ENCODE data around the gene SSBP3. TPM values are rescaled to one million over a fixed set of nuclear protein-coding genes. Genes with fewer than 3 reads are reported as not detected.

The SSBP3 gene
- total RNA-seq, 1 experiment from 2014 or later: 26.0 TPM

DNA sequence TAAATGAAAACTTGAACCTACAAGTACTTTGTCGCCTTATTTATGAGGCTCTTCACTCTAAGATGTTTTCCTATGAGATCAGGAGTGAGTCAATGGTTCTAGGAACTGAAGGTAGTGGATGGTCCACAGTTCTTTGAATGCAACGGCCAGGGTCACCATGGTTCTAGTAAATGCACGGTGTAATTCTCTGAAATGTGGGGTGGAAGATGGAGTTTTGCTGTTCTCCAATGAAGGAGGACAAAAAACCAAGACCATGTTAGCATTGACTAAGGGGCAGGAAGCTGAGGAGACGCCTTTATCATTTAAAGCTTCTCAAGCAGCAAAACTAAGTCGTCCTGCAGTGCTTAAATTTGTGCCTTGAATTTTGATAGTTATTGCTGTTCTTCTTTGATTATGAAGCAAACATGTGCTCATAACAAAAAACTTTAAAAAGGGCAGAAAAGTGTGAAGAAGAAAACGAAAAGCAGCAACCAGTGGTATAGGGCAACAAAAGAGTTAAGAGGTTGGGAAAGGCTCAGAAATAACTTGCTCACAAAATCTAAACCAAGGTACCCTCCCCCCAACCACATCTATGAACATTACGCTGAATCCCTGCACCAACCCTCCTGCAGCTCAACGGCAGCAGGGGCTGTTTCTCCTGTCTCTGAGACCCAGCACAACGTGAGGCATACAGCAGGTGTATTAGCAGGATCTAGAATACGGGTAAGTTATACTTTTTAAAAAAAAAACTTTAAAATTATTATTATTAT, 121.2 kb downstream of the SSBP3 start:
- DNase-seq (ENCODE audit: low read depth): no peak

DNA sequence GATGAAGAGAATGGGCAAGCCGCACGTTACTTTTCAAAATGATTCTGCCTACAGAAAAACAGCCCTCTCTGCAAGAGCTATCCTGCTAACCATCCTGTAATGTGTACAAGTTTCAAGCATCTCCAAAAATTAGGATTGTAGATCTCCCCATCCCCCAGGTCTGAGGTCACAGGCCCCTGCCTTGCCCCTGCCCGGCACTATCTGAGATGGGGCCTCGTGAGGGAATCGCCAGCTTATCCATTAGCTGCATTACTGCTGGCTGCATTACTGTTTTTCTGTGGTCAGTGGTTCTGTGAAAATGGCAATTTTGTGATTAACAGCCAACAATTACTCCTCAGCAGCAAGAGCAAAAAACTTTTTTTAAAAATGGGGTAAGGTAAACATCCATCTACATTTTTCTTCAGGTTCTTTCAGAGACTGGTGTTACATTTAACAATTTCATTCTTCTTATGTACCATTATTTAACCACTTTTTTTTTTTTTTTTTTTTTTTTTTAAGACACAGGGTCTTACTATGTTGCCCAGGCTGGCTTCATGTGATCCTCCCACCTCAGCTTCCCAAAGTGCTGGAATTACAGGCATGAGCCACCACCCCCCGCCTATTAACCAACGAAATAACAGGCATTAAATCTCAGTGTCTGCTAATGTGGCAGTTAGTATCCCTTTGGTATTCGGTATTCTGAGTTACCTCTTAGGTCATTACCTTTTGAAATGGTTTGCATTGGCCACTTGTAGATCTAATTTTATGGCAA, 122.4 kb downstream of the SSBP3 start:
- DNase-seq (ENCODE audit: low read depth): no peak

DNA sequence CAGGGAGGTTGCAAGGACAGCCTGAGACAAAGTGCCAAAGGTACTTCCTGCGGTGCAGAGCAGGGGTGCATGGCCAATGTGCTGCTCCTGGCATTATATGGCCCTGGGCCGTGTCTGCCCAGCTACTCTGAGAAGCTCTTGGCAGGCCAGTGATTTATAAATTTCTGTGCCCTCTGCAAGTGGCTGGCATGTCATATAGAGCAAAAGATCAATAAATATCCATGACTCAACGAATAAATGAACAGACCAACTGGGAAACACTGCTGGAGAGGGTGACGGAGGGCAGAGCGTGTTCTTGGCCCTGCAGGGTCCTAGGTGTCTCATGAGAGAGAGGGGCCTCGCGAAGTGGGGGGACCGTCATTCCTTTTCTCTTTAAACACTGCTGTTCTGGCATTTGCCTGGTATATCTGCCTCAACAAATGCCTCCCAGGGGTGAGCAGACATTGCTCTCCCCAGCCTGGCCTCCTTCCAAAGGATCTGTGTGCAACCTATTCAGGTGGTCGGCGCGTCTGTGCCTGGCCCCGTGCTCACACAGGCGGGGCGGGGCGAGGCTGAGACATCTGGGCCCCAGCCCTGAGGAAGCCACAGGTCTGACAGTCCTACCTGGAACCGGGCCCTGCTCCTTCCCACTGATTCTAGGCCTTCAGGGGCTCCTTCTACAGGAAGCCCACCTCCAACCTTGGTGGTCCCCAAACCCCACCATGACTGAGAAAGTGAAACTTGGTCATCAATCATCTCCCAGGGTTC, 123.9 kb downstream of the SSBP3 start:
- no peak for DNase-seq (ENCODE audit: low read depth)

DNA sequence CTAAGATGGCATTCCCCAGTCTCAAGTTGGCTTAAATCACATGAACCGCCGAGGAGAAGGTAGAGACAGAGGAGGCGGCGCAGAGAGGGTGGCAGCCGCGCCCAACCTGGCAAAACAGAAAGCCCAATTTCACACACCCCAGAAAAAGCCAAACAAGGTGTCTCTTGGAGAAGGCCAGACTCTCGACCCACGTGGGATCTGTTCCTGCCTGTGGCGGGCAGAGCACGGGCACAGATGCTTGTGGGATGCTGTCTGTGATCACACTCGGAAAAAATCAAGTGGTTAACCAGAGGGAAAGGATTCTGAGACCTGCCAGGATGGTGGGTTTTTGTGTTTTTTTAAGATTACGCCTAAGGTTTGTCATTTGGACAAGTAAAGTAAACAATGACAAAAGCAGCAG, 125.5 kb downstream of the SSBP3 start:
- no peak for DNase-seq (ENCODE audit: low read depth)

DNA sequence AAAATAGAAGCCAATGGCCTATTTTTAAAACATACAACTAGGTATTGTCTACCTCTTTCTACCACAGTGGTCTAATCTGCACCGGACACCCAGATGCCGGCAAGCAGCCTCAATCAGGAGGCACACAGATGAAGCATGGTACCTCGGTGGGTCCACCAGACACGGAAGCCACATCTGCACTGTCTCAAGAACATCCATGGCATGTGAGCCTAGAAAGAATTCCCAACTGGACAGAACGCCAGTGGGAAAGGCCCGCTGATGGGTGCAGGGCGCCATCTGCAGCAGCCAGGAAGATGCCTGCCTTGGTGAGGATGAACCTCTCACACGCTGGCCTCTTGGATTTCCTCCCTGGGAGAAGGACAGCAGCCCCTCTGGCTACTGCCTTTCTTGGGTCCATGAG, 126.7 kb downstream of the SSBP3 start:
- DNase-seq (ENCODE audit: low read depth): no peak

DNA sequence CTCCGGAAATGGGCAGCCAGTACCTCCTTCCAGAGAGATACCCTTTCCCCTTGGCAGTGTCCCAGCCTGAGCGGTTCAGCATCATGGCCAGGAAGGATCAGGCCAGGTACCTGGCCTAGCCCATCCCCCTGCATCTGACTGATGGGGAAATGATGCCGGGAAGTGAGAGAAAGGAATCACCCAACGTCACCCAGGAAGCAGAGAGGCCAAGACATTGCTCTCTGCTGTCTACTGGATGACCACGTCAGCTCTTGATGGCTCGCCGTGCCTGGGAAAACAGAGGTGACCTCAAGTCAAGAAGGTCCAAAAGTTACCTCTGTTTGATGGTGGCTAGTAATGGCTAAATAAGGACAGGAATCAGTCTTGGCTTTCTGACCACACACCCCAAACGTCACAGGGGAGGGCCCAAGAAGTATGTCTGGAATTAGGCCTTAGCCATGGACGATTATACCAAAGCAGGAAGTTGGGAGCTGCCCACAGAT, 127.2 kb downstream of the SSBP3 start:
- DNase-seq (ENCODE audit: low read depth): peak; percentile 62

DNA sequence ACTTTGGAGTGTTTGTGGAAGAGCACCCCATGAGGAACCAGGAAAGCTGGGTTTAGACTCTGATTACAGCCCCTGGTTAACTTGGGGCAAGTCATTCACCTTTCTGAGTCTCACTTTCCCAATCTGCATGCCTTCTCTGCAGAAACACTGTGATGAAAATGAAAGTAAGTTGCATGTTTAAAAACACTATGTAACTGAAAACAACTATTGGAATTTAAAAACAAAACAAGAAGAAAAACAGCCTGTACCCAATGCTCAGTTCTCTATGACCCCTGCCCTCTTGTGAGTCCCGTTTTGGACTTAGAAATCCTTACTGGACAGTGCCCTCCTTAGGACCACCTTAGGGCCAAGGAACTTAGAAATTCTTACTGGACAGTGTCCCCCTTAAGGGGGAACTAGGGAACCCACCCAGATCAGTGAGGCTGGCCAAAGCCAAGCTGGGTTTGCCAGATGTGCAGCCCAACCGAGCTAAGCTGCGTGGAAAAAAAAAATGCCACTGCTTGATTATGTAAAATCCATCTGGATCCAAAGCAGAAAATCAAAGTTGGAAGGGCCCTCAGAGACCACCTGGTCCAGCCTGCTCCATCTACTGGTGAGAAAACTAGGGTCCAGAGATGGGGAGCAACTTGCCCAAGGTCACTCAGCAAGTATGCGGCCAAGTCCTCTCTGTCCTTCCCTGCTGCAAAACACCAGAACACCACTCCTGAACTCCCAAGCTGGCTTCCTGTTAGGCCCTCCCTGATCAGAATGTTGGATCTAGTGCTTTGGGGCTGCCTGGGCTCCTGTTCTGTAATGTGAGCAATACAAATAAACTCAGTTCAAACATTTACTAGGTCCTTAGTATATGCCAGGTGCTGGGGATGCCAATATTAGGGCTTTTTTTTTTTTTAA, 128.5 kb downstream of the SSBP3 start:
- DNase-seq (ENCODE audit: low read depth): no peak

DNA sequence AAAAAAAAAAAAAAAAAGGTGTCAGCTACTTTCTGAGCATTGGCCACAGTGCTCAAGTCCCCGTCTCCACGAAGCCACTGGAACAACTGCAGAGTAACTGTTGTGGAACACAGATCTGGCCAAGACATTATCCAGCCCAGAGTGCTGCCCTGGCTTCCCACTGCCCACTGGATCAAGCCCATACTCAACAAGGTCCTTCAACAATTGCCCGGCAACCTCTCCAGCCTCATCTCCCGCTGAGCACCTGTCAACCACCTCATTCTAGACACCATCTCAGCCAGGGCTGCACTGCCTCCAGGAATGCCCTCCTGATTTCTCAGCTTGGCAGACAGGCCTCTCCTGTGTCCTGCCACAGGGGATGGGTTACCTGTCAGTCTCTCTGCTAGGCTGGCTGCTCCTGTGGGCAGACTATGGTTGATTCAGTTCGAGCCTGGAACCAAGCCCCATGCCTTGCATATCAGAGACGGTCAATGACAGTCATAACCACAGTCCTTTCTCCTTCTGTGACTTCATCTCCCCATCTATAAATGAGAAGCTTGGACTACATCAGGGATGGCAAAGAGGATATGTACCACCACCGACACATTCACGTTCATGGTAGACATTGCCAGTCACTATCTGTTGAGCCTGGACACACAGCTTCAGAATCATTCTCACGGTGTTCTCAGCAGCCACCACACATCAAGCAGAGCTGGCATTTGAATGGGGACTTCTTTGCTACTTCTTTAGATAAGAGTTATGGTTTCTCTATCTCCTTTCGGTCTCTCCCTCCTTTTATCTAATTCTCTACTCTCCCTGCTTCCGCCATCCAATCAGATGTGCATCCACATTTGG, 129.4 kb downstream of the SSBP3 start:
- no peak for DNase-seq (ENCODE audit: low read depth)

DNA sequence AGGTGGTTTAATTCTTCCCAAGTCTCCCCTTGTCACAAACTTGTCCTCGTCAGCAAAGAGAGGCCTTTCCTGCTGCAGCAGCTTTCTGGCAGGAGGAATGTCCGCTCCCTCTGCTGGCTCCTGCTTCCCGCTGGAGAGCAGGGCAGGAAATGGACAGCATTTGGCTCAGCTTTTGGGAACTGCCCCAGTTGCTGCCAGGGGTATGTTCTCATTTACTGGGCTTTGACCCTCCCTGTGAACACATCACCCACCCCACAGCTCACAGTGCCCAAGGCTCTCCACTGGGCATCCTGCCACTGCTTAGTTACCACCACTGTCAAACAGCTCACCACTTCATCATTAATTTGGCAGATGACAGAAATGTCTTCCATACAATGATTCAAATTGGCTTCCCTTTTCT, 130.8 kb downstream of the SSBP3 start:
- peak; percentile 73 for DNase-seq (ENCODE audit: low read depth)

DNA sequence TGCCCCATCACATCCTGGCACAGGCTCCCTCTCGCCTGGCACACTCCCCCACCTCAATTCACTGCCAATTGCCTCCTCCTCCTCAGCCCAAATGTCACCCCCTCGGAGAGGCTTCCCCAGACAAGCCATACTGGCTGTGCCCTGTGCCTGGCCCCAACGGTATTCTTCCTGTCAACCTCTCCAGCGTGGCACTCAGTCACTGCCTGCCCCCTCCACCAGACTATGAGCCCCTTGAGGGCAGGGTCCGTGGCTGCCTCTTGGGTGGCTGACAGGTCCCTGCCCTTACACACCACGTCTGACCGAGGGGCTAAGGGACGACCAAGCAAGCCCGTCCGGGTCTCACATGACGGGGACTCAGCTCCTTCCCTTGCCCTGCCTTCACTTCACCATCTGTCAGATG, 131.3 kb downstream of the SSBP3 start:
- no peak for DNase-seq (ENCODE audit: low read depth)

DNA sequence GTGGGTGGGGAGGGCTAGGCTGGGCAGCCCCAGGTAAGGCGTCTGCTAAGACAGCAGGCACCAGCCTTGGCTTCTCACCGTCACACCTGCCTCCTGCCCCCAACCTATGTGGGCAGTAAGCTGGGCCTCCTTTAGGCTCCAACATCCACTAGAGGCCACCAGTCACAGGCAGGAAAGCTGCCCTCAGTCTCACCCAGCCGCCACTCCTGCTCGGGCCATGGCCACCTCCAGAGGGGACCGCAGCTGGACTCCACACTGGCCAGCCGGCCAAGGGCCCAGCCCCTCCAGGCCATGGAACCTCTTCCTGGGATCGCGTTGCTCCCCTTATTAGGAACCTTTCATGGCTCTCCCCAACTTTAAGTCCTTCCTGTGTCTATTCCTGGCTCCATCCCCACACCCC, 131.7 kb downstream of the SSBP3 start:
- no peak for DNase-seq (ENCODE audit: low read depth)

DNA sequence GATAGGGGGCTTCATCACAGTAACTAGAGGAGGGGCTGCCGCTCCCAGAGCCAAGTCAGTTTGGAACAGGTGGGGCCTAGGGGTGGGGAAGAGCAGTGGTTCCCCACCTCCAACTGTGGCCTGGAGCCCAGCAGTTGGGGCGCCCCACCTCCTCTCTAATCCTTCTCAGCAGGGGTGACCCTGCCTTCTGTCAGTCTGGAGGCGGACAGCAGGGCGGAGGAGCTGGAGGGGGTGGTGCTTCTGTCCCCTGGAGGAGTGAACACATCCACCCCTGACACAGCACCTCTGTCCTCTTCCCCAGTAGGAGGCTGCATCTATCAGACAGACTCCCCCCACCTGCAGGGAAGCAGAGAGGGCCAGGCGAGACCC, 132.4 kb downstream of the SSBP3 start:
- peak; percentile 37 for DNase-seq (ENCODE audit: low read depth)

DNA sequence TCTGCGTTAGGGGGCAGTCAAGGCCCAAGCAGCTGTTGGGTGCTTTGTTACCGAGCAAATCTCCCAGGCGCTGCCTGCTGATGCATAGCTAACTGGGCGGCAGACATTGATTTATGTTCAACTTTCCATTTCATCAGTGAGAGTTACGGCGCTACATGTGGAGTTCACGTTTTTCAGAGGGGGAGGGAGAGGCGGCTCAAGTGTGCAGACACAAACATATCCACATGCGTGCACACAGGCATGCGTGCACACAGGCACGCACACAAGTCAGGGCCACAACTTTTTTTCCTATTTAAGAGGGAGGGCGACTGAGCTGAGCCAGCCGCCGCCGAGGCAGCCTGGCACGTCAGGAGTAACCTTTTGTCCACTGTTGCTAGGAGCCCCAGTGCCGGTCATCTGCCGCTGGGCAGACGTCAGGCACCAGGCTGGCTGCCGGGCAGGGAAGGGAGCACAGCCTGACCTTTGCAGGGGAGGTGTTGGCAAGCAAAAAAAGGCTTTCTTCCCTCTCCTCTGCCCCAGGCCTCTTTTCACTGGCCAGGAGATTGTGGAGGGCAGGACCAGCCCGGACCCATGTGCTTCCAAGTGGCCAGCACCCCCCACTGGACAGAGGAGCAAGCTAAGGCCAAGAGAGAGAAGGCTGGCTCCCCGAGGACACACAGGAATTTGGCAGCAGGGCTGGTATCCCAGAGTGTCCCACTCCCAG, 133.0 kb downstream of the SSBP3 start:
- peak; percentile 93 for DNase-seq (ENCODE audit: low read depth)

DNA sequence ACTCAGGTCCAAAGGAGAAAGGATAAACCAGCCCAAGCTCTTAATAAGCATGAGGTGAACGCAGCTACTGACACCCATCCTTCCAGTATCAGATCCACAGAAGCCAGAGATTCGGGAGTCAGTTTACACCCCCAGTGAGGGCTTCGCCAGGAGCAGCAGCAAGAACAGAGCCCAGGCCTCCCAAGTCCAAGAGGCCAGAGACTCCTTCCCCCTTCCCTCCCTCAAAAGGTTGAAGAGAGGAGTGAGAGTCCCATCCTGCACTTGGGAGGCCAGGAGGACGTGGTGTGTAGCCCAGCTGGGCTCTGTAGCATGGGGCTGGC, 133.5 kb downstream of the SSBP3 start:
- no peak for DNase-seq (ENCODE audit: low read depth)

DNA sequence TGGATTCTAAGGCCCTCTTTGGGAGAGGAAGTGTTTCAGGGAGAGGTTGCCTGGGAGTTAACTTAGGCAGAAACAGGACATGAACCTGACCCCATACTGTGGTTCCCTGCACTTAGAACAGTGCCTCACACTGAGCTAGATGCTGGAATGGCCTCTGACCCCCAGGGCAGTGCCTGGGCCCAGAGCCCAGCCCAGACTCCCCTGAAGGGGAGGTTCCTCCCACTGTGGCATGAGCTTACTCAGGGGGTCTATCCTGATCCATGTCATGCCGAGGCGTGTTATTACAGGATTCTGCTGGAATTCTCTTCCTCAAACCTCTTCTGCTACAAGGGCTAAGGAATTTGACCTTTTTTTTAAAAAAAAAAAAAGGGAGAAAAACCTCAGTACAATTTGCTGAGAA, 134.1 kb downstream of the SSBP3 start:
- DNase-seq (ENCODE audit: low read depth): no peak

DNA sequence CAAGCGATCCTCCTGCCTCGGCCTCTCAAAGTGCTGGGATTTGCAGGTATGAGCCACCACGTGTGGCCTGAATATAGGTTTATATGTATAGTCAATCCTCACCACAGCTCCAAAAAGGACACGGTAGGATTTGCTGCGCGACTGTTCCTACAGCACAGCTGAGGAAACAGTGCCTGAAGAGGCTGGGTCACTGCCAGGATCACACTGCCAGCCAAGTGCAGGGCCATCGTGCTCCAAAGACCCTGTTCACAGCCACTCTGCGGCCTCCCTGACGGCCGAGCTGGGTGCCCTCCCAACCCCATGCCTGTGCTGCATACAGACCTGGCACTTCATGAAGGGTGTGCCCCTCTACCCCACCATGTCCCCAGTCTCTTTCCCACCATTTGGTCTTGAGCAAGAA, 134.9 kb downstream of the SSBP3 start:
- no peak for DNase-seq (ENCODE audit: low read depth)

DNA sequence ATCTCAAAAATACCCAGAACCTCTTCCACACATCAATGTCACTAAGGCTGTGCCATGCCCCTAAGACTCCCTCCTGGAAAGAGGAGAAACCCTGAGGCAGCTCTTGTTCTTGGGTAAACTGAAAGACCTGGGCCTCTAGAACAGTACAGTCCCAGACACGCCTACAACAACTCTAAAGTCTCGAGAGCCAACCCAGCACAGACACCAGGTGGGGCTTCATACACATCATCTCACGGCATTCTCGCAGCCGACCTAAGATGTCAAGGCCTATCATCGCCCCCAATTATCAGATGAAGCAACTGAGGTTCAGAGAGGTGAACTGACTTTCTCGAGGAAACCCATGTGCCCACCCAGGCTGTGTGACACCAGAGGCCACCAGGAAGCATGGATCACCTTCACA, 135.7 kb downstream of the SSBP3 start:
- no peak for DNase-seq (ENCODE audit: low read depth)

DNA sequence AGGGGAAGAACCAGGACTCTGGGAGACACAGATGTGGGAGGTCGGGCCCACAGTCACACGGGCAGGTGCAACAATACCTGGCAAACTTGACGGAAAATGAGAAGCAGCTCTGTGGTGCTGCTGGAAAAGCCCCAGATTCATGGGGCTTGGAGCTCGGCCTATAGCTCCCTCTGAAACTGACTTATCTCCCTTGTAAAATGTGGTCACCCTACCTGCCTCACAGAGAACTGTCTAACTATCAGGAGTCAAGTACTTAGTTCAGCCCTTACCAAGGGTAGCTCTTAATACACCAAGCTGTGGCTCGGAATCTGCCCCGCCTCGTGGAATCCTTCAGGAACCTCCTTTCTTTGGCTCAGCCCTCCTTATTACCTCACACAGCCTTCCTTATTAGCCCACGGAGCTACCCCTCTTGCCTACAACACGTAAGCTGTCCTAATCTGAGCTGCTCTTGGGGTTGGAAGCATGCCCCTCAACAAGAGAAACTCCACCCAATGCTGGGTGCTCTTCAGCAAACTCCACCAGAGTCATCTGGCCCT, 137.4 kb downstream of the SSBP3 start:
- no peak for DNase-seq (ENCODE audit: low read depth)

DNA sequence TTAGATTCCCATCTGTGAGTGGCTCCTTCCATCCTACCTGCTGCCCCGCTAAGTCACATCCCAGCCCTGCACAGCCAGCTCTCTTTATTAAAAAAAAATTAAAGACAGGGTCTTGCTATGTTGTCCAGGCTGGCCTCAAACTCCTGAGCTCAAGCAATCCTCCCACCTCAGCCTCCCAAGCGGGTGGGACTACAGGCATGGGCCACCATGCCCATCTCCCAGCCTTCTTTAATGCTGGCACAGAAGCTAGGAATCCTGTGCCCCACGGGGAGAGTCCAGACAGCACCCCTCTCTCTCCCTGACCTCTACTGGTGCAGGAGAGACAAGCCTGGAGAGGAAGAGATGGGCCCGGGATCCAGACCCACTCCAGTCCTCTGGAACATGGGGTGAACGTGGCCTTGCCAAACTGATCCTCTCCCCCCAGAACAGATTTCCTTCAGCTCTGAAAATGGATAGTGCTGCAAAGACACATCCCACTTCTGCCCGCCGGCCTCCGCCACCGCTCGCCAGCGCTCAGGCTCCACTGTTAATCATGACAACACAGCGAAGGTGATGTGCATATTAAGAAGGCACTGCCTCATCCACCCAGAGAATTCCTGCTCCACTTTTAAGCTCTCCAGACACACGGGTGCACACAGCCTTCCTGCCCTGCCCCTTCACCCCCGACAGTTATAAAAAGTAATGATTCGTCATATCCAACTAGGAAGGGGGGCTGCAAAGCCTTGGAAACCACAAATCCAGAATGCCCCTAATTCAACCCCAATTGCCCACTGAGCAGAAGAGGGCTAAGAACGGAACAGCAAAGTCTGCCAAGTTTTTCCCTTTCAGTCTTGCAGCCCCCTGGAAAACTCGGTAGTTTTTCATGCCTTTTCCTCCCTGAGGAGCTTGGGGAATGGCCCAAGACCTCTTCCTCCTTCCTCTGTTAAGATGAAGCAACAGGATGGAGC, 138.1 kb downstream of the SSBP3 start:
- no peak for DNase-seq (ENCODE audit: low read depth)
